Neural crest cell (in vitro differentiated cells): ENCODE data around the gene PHPT1. TPM values are rescaled to one million over a fixed set of nuclear protein-coding genes. Genes with fewer than 3 reads are reported as not detected.
"Not testable (repeated sequence)": the region's sequence is repeated elsewhere in the genome, so short reads cannot be mapped to it uniquely, and the experiment has no call there.

ENCODE experiments used
- DNase-seq: peaks from one replicate; pipeline ENCODE4 v3.0.0; 2021; ENCODE audit warnings: low read depth, mixed read lengths, low spot score
- H3K27ac Mint-ChIP-seq: one replicate; pipeline ENCODE4 v1.8.0; 2021; ENCODE audit warnings: mild to moderate bottlenecking, mixed read lengths; ENCODE audit not compliant: unreplicated experiment
- H3K27me3 Mint-ChIP-seq: 2 replicates; pipeline ENCODE4 v1.8.0; 2021; ENCODE audit warnings: low read depth, mild to moderate bottlenecking, mixed read lengths
- H3K36me3 Mint-ChIP-seq: 2 replicates; pipeline ENCODE4 v1.8.0; 2021; ENCODE audit warnings: low read depth, mild to moderate bottlenecking, mixed read lengths
- H3K4me1 Mint-ChIP-seq: 2 replicates; pipeline ENCODE4 v1.8.0; 2021; ENCODE audit warnings: mixed read lengths
- H3K4me3 Mint-ChIP-seq: one replicate; pipeline ENCODE4 v1.8.0; 2021; ENCODE audit warnings: mild to moderate bottlenecking, mixed read lengths
- H3K9me3 Mint-ChIP-seq: 2 replicates; pipeline ENCODE4 v1.8.0; 2021; ENCODE audit warnings: mixed read lengths
- total RNA-seq: library from RNA; stranded (reverse); gene quantifications from 2 replicates; pipeline ENCODE4 v1.2.1, GENCODE V29; 2021
- TF ChIP-seq, protein P1 (sequence below): fragments of 200-600 bp; sonication (generic); conservative IDR thresholded peaks from 2 replicates; pipeline ENCODE4 v1.5.0; 2021; ENCODE audit warnings: antibody characterized with exemption, mild to moderate bottlenecking

PHPT1 gene
- total RNA-seq, 1 donor from 2014 or later, result 175 TPM

- peak overlapping the region; percentile 96 for H3K27ac Mint-ChIP-seq
- peak overlapping the region; percentile 84 for H3K4me3 Mint-ChIP-seq
- DNase-seq, result no peak
- TF ChIP-seq, protein P1, sequence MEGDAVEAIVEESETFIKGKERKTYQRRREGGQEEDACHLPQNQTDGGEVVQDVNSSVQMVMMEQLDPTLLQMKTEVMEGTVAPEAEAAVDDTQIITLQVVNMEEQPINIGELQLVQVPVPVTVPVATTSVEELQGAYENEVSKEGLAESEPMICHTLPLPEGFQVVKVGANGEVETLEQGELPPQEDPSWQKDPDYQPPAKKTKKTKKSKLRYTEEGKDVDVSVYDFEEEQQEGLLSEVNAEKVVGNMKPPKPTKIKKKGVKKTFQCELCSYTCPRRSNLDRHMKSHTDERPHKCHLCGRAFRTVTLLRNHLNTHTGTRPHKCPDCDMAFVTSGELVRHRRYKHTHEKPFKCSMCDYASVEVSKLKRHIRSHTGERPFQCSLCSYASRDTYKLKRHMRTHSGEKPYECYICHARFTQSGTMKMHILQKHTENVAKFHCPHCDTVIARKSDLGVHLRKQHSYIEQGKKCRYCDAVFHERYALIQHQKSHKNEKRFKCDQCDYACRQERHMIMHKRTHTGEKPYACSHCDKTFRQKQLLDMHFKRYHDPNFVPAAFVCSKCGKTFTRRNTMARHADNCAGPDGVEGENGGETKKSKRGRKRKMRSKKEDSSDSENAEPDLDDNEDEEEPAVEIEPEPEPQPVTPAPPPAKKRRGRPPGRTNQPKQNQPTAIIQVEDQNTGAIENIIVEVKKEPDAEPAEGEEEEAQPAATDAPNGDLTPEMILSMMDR, result no peak
- peaks cover 24% of the 10 kb centered on the region for H3K27me3 Mint-ChIP-seq
- peaks cover 4% of the 10 kb centered on the region for H3K36me3 Mint-ChIP-seq
- no peaks in the 10 kb centered on the region for H3K9me3 Mint-ChIP-seq
- peaks cover 19% of the 10 kb centered on the region for H3K4me1 Mint-ChIP-seq
Observed at GRCh38 chr9:136839229-136840139, 9.7 kb upstream of the PHPT1 start.

DNA sequence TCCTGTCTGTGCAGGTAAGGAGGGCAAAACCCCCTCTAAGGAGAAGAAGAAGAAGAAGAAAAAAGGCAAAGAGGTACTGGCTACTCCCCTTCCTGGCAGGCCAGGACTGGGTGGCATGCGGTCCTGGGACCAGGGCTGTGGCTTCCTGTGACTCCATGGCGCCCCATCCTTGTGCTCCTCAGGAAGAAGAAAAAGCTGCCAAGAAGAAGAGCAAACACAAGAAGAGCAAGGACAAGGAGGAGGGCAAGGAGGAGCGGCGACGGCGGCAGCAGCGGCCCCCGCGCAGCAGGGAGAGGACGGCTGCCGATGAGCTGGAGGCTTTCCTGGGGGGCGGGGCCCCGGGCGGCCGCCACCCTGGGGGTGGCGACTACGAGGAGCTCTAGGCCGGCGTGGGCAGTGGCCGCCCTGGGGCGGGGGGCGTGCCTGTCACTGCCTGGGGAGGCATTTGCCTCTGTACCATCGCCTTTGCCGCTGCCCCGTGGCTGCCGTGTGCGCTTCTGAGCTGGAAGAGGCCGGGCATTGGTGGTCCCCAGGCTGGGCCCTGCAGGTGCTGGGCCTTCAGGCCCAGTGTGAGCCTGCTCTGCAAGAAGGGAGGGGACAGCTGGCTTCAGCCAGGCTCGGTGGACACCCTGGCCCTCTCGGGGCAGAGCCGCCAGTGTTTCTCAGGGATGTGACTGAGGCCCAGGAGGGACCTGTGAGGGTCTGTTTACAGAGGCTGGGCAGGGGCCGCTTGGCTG is 8.9 kb upstream of the PHPT1 start:
- peaks cover 26% of the 10 kb centered on the region for H3K27me3 Mint-ChIP-seq
- no peaks in the 10 kb centered on the region for H3K9me3 Mint-ChIP-seq
- peak overlapping the region; percentile 96 for H3K27ac Mint-ChIP-seq
- TF ChIP-seq, protein P1, result no peak
- peak overlapping the region; percentile 85 for H3K4me3 Mint-ChIP-seq
- H3K4me1 Mint-ChIP-seq, result peaks cover 19% of the 10 kb centered on the region
- no peak for DNase-seq
- H3K36me3 Mint-ChIP-seq, result peaks cover 4% of the 10 kb centered on the region

- Mint-ChIP-seq H3K36me3 (peaks cover 4% of the 10 kb centered on the region), H3K9me3 (no peaks in the 10 kb centered on the region), H3K27me3 (peaks cover 27% of the 10 kb centered on the region), H3K4me3 (peak overlapping the region; percentile 85), H3K4me1 (peaks cover 19% of the 10 kb centered on the region), H3K27ac (no peak overlapping the region)
- no peak for DNase-seq
- TF ChIP-seq, protein P1, result no peak
Observed at GRCh38 chr9:136840877-136841645, 8.1 kb upstream of the PHPT1 start.

DNA sequence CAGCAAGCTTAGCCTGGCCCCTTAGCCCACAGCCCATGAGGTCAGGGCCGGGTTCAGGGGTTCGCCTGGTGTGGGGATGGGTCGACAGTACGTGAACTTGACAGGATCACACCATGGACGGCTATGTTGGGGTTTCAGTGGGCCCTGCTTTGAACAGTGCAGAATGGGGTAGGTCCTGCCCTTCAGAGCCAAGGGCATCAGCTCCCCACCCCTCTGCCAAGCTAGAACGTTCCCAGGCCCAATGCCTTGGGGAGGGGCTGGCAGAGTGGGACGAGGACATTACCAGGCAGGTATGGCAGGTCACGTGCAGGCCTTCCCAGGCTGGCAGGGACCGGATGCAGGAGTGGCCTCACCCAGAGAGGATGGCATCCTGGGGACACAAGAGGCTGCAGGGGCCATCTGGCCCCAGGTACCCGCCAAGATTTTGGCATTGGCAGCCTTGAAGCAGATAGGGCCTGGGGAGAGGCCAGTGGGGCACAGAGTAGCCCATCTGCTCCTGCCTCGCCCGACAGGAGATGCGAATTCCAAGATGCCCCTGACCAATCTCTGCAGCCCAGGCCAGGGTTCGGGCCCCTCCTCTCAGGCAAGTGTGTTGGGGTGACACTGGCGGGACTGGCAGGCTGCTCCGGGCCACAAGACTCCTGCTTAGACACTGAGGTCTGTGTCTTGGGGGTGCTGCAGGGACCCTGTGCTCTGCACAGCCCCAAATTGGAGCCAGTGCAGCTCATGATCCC is 7.4 kb upstream of the PHPT1 start:
- not testable (repeated sequence) for DNase-seq, H3K27ac Mint-ChIP-seq, H3K36me3 Mint-ChIP-seq, H3K9me3 Mint-ChIP-seq
- Mint-ChIP-seq H3K4me1 (peaks cover 19% of the 10 kb centered on the region), H3K4me3 (peak overlapping the region; percentile 85), H3K27me3 (peaks cover 33% of the 10 kb centered on the region)

DNA sequence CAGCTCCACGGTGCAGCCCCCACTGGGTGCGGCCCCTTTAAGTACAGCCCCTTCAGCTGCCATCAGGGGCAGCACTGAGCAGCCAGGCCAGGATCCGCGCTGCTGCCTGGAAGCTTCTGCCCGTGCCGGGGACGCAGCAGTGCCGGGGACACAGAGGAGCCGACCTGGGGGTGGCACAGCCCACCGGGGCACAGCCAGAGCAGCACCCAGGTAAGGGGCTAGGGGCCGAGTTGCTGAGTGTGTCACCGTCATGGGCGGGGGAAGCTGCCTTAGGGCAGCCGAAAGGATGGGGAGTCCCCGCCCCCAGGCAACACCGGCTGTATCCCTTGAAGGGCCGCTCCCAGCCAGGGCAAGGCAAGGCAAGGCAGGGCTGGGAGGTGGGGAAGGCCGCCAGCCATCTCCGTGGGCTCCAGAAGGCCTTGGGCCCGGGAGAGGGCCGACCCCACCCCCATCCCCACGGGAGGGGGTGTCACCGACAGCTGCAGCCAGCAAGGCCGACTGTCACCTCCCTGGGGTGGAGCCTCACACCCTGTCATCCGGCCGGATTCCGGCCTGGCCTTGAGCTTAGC is 6.7 kb upstream of the PHPT1 start, which contains the start of gene AJM1:
Gene AJM1, plus strand, starts transcription at position 99 of the 569 bp plus-strand sequence. CDS start 1,937 bp downstream, outside the sequence.
- TF ChIP-seq, protein P1, result peak; percentile 88
- not testable (repeated sequence) for H3K9me3 Mint-ChIP-seq, H3K27ac Mint-ChIP-seq, H3K36me3 Mint-ChIP-seq
- peak; percentile 86 for DNase-seq
- H3K4me3 Mint-ChIP-seq, result peak within 1 kb of the TSS; percentile 85
- H3K4me1 Mint-ChIP-seq, result peaks cover 19% of the 10 kb centered on the region
- H3K27me3 Mint-ChIP-seq, result peaks cover 38% of the 10 kb centered on the region

DNA sequence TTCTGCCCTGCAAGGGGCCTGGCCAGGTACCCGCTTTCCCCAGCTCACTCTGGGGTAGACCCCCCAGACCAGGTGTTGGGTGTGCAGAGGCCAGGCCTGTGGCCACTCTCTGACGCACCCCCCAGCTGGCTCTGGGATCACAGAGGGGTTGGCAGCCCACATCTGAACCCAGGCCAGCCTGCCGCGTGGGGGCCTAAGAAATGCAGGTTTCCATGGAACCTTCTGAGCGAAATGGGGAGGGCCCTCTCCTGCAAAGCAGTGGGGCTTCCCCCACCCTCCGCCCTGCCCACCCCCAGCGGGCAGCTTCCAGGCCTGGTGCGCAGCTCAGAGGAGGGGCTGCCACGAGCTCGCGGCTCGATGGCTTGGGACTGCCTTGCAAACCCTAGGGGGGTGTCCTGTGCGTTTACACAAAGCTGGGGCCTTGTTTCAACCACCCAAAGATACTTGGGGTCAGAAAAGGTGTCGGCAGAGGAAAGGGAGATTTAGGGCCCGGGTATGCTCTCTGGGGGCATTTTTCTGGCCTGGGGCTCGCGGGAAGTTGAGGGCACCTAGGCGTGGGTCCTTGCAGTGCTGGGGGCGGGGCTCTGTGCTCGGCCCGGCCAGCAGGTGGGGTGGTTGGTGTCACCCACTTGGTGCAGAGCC is 5.9 kb upstream of the PHPT1 start:
- not testable (repeated sequence) for H3K36me3 Mint-ChIP-seq, H3K9me3 Mint-ChIP-seq, H3K27ac Mint-ChIP-seq, DNase-seq
- Mint-ChIP-seq H3K4me1 (peaks cover 19% of the 10 kb centered on the region), H3K27me3 (peaks cover 45% of the 10 kb centered on the region), H3K4me3 (peak overlapping the region; percentile 76)
